Spleen (tissue), 11 donors: ENCODE measurements around the gene ZNF586. TPM values are rescaled to one million over a fixed set of nuclear protein-coding genes. Genes with fewer than 3 reads are reported as not detected.
"Not testable (repeated sequence)": the region's sequence is repeated elsewhere in the genome, so short reads cannot be mapped to it uniquely, and the experiment has no call there.

Experiments used
- DNase-seq: peaks from one replicate; pipeline ENCODE4 v3.0.0-alpha.2; 2020
- H3K27ac ChIP-seq, 8 donors: fragments of 200-600 bp; sonication (generic) in 7 of 8; 1 replicate in 4 of 8; 2 replicates in 4 of 8; pipeline versions ENCODE4 v1.5.0 to v1.8.0; 2016 to 2021; ENCODE audit warnings: inconsistent platforms in 4 of 8, mild to moderate bottlenecking in 4 of 8, moderate library complexity in 1 of 8
- H3K27me3 ChIP-seq, 7 donors: fragments of 200-600 bp; sonication (generic) in 6 of 7; replicated peaks in 1 of 7; 1 replicate in 4 of 7; 2 replicates in 3 of 7; pipeline versions ENCODE4 v1.5.0 to v1.8.0; 2016 to 2021; ENCODE audit warnings: inconsistent platforms in 3 of 7, mild to moderate bottlenecking in 1 of 7
- H3K36me3 ChIP-seq, 6 donors: fragments of 200-600 bp; sonication (generic) in 5 of 6; 1 replicate in 4 of 6; 2 replicates in 2 of 6; pipeline versions ENCODE4 v1.5.0 to v1.8.0; 2016 to 2021; ENCODE audit warnings: inconsistent platforms in 2 of 6
- H3K4me1 ChIP-seq, 6 donors: fragments of 200-600 bp; sonication (generic) in 5 of 6; 1 replicate in 3 of 6; 2 replicates in 3 of 6; pipeline versions ENCODE4 v1.5.0 to v1.8.0; 2016 to 2021; ENCODE audit warnings: inconsistent platforms in 3 of 6
- H3K4me3 ChIP-seq, 8 donors: fragments of 200-600 bp; sonication (generic) in 7 of 8; 1 replicate in 4 of 8; 2 replicates in 4 of 8; pipeline versions ENCODE4 v1.5.0 to v1.8.0; 2016 to 2021; ENCODE audit warnings: inconsistent platforms in 4 of 8, mild to moderate bottlenecking in 4 of 8, moderate library complexity in 2 of 8
- H3K9me3 ChIP-seq, 8 donors: fragments of 200-600 bp; sonication (generic) in 7 of 8; 1 replicate in 4 of 8; 2 replicates in 4 of 8; pipeline versions ENCODE4 v1.5.0 to v1.8.0; 2016 to 2021; ENCODE audit warnings: inconsistent platforms in 4 of 8
- CTCF ChIP-seq, 11 experiments: fragments of 200-600 bp in 7 of 11; fragments of 450-650 bp in 4 of 11; sonication (generic) in 4 of 11; IDR thresholded peaks in 8 of 11; conservative IDR thresholded peaks in 3 of 11; 1 replicate in 7 of 11; 2 replicates in 4 of 11; pipeline versions ENCODE4 v1.4.0 to v1.8.0; 2016 to 2021; ENCODE audit warnings: antibody characterized with exemption in 11 of 11, inconsistent platforms in 4 of 11, mild to moderate bottlenecking in 1 of 11
- POLR2A ChIP-seq, 3 donors: fragments of 450-650 bp; IDR thresholded peaks; one replicate each; pipeline ENCODE4 v1.5.1; 2017; ENCODE audit warnings: antibody characterized with exemption in 3 of 3, mild to moderate bottlenecking in 1 of 3
- POLR2AphosphoS5 ChIP-seq, 3 donors: sonication (generic); formaldehyde crosslinking; IDR thresholded peaks; one replicate each; pipeline ENCODE4 v1.5.1; 2017; ENCODE audit warnings: antibody characterized with exemption in 3 of 3
- WGBS, 5 donors: extraction: QIAGEN DNeasy Blood & Tissue Kit in 3 of 5; methylation state at CpG; one replicate each; pipeline versions ENCODE4 v1.1.5 to v1.1.7; 2013 to 2018; 5-methylcytosine and 5-hydroxymethylcytosine counted together
- intact Hi-C: fragments of 100-400 bp; cut with DNase I; formaldehyde crosslinking; loops from one replicate; pipeline ENCODE4 v1.15.0; 2023; ENCODE audit warnings: low total_unique reads
- polyA plus RNA-seq, 3 donors: library from polyadenylated mRNA; stranded (reverse); fragments of 200-250 nt; gene quantifications; one replicate each; pipeline ENCODE4 v1.2.1, GENCODE V29; 2013
- total RNA-seq, 7 donors: library from RNA; depleted of rRNA in 3 of 7; stranded (reverse); fragments of >200 nt in 3 of 7; fragmentation: NEBNext Ultra II Directional in 4 of 7; extraction: Animal tissue kit (Norgen Biotek cat#: 25700) in 4 of 7; gene quantifications; one replicate each; pipeline versions ENCODE4 v1.1.0 to v1.2.1, GENCODE V29; 2016 to 2021
- donor health status: healthy with polysubstance abuse.
- donor health status: DM: no; HTN: no; CAD: no; lungs with moderate emphysema.
- donor health status: DM: no; HTN: no; CAD: no.
- donor health status: Bipolar disorder and iron deficiency.
- donor health status: healthy.
- donor health status: DM: no; HTN: no; CAD: no.
- donor health status: DM: yes; HTN: yes; CAD: no.

Gene ZNF586
- total and polyA plus RNA-seq, 10 donors: 7.3 to 45.6 (median 31.8) TPM

- intact Hi-C loops: no loop called here
- Histone ChIP-seq H3K4me1 (no peaks in the 10 kb centered on the region), H3K9me3 (peaks cover 0 to 87% (median 79%) of the 10 kb centered on the region in 8 donors), H3K27me3 (no peaks in the 10 kb centered on the region), H3K36me3 (peaks cover 0 to 87% (median 53%) of the 10 kb centered on the region in 6 donors), H3K4me3 (no peak overlapping the region), H3K27ac (no peak overlapping the region)
- TF ChIP-seq POLR2AphosphoS5 (IDR thresholded peaks at IDR 0.05) (no peak), CTCF (IDR thresholded peaks at IDR 0.05 in 8 of 11, conservative IDR thresholded peaks at IDR 0.05 in 3 of 11) (no peak), POLR2A (IDR thresholded peaks at IDR 0.05) (no peak)
- DNase-seq: no peak
Observed at GRCh38 chr19:57788114-57788692, 18.7 kb downstream of the ZNF586 start.

- Histone ChIP-seq H3K27ac (no peak overlapping the region), H3K36me3 (peaks cover 0 to 89% (median 53%) of the 10 kb centered on the region in 6 donors), H3K4me3 (no peak overlapping the region), H3K9me3 (peaks cover 0 to 78% (median 68%) of the 10 kb centered on the region in 8 donors), H3K27me3 (no peaks in the 10 kb centered on the region), H3K4me1 (no peaks in the 10 kb centered on the region)
- WGBS, 5 donors: 95 to 100% (median 98%) methylated on average over 4 of the region's 4 CpGs
- DNase-seq: no peak
- TF ChIP-seq POLR2A (IDR thresholded peaks at IDR 0.05) (no peak), POLR2AphosphoS5 (IDR thresholded peaks at IDR 0.05) (no peak), CTCF (IDR thresholded peaks at IDR 0.05 in 8 of 11, conservative IDR thresholded peaks at IDR 0.05 in 3 of 11) (no peak)
- intact Hi-C loops: no loop called here
Observed at GRCh38 chr19:57789288-57789687, 19.8 kb downstream of the ZNF586 start.

- H3K36me3 ChIP-seq: peaks cover 0 to 72% (median 30%) of the 10 kb centered on the region in 6 donors
- H3K4me1 ChIP-seq: peaks cover 0 to 38% (median 19%) of the 10 kb centered on the region in 6 donors
- H3K27ac ChIP-seq, H3K27me3 ChIP-seq, H3K4me3 ChIP-seq, DNase-seq, intact Hi-C loops: not testable (repeated sequence)
- WGBS, 5 donors: 88 to 100% (median 95%) methylated on average over 1 of the region's 1 CpG
- H3K9me3 ChIP-seq: peaks cover 0 to 12% (median 3%) of the 10 kb centered on the region in 8 donors
Observed at GRCh38 chr19:57796580-57796979, 27.1 kb downstream of the ZNF586 start.

- Histone ChIP-seq H3K27me3 (no peaks in the 10 kb centered on the region), H3K36me3 (peaks cover 0 to 34% (median 6%) of the 10 kb centered on the region in 6 donors), H3K9me3 (no peaks in the 10 kb centered on the region), H3K27ac (peak overlapping the region in 4 of 8 donors; percentile 88 to 89 (median 89)), H3K4me3 (no peak overlapping the region), H3K4me1 (peaks cover 16 to 78% (median 49%) of the 10 kb centered on the region in 6 donors)
- no peak for DNase-seq
- TF ChIP-seq POLR2AphosphoS5 (IDR thresholded peaks at IDR 0.05) (no peak), CTCF (IDR thresholded peaks at IDR 0.05 in 8 of 11, conservative IDR thresholded peaks at IDR 0.05 in 3 of 11) (no peak), POLR2A (IDR thresholded peaks at IDR 0.05) (no peak)
- intact Hi-C loops: no loop called here
- 81 to 94% (median 93%) methylated on average over 5 of the region's 5 CpGs for WGBS, 5 donors
Observed at GRCh38 chr19:57800696-57801095, 31.2 kb downstream of the ZNF586 start.
